DOHH2 (cell line): ENCODE data around the gene KATNIP.

Experiments used
- EZH2phosphoT487 ChIP-seq: fragments of 200-600 bp; sonication (generic); IDR thresholded peaks from 2 replicates; pipeline ENCODE4 v1.6.1; 2017; ENCODE audit warnings: borderline replicate concordance, mild to moderate bottlenecking, antibody characterized with exemption, low read length, moderate library complexity, mixed read lengths
- TF ChIP-seq, protein P1 (sequence below): fragments of 200-600 bp; sonication (generic); IDR thresholded peaks from one replicate; pipeline ENCODE4 v1.5.1; 2014; ENCODE audit warnings: antibody characterized with exemption, mild to moderate bottlenecking, low read depth, low read length; ENCODE audit not compliant: poor library complexity, severe bottlenecking

DNA sequence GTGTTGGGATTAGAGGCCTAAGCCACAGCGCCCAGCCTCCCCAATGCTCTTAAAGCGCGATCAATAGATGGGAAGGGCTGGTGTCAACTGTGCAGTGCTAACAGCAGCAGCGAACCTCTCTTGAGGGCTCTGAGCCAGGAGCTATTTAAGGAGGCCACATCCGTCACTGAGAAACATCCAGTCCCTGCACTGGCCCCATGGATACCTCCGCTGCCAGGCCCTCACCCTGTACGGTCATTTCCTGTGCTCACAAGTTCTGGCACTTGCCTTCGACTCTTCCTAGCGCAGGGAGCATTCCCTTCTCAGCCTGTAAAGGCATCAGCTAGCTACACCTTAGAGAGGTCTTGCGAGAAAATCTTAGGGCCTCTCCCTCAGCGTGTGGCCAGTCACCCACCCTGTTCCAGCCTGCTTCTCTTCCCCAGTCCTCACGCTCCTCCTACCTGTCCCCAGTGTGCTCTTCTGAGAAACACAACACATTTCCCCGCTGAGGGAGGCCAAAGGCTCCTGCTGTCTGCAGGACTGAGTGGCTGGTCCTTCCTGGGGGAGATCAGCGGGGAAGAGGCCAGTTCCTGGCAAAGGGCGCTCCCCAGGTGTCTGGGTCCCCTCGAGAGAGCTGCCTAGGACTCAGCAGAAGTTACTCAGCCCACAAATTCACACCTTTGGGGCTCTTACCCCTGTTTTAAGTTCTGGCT is 28.8 kb upstream of the KATNIP start:
- TF ChIP-seq, protein P1, sequence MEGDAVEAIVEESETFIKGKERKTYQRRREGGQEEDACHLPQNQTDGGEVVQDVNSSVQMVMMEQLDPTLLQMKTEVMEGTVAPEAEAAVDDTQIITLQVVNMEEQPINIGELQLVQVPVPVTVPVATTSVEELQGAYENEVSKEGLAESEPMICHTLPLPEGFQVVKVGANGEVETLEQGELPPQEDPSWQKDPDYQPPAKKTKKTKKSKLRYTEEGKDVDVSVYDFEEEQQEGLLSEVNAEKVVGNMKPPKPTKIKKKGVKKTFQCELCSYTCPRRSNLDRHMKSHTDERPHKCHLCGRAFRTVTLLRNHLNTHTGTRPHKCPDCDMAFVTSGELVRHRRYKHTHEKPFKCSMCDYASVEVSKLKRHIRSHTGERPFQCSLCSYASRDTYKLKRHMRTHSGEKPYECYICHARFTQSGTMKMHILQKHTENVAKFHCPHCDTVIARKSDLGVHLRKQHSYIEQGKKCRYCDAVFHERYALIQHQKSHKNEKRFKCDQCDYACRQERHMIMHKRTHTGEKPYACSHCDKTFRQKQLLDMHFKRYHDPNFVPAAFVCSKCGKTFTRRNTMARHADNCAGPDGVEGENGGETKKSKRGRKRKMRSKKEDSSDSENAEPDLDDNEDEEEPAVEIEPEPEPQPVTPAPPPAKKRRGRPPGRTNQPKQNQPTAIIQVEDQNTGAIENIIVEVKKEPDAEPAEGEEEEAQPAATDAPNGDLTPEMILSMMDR = no peak
- TF ChIP-seq EZH2phosphoT487 = no peak
